ENCODE data around the gene KLF1.
"Not testable (repeated sequence)": the region's sequence is repeated elsewhere in the genome, so short reads cannot be mapped to it uniquely, and the experiment has no call there.

The KLF1 gene

DNA sequence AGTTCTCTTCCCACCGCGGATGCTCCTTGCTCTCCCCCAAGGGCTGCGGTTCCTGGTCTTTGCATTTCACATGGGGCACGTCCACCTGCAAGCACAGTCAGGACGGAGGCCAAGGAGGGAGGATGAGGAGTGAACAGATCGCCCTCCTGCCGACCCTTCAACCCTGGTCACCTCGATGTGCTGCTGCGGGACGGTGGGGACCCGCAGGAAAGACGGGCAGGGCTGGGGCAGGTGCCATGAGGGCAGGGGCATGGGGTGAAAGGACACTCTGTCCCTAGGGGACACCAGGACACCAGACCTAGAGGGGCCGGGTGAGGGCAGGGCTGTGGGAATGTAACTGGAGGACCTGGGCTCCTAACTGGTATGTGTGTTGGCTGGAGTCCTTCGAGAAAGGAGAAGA lies 31.3 kb upstream of the KLF1 start:
- ATAC-seq, result no peak
- TF ChIP-seq ZNF565 (CRISPR knock-in tag; conservative IDR thresholded peaks at IDR 0.05; ENCODE audit: low read depth), result no peak
- TF ChIP-seq, protein P1, sequence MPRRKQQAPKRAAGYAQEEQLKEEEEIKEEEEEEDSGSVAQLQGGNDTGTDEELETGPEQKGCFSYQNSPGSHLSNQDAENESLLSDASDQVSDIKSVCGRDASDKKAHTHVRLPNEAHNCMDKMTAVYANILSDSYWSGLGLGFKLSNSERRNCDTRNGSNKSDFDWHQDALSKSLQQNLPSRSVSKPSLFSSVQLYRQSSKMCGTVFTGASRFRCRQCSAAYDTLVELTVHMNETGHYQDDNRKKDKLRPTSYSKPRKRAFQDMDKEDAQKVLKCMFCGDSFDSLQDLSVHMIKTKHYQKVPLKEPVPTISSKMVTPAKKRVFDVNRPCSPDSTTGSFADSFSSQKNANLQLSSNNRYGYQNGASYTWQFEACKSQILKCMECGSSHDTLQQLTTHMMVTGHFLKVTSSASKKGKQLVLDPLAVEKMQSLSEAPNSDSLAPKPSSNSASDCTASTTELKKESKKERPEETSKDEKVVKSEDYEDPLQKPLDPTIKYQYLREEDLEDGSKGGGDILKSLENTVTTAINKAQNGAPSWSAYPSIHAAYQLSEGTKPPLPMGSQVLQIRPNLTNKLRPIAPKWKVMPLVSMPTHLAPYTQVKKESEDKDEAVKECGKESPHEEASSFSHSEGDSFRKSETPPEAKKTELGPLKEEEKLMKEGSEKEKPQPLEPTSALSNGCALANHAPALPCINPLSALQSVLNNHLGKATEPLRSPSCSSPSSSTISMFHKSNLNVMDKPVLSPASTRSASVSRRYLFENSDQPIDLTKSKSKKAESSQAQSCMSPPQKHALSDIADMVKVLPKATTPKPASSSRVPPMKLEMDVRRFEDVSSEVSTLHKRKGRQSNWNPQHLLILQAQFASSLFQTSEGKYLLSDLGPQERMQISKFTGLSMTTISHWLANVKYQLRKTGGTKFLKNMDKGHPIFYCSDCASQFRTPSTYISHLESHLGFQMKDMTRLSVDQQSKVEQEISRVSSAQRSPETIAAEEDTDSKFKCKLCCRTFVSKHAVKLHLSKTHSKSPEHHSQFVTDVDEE (CRISPR knock-in tag; IDR thresholded peaks at IDR 0.05), result no peak
- no peak for TF ChIP-seq RARB (CRISPR knock-in tag; IDR thresholded peaks at IDR 0.05)
- no peak for TF ChIP-seq ZC3H10 (CRISPR knock-in tag; IDR thresholded peaks at IDR 0.05)
- TF ChIP-seq, protein P2, sequence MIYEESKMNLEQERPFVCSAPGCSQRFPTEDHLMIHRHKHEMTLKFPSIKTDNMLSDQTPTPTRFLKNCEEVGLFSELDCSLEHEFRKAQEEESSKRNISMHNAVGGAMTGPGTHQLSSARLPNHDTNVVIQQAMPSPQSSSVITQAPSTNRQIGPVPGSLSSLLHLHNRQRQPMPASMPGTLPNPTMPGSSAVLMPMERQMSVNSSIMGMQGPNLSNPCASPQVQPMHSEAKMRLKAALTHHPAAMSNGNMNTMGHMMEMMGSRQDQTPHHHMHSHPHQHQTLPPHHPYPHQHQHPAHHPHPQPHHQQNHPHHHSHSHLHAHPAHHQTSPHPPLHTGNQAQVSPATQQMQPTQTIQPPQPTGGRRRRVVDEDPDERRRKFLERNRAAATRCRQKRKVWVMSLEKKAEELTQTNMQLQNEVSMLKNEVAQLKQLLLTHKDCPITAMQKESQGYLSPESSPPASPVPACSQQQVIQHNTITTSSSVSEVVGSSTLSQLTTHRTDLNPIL (CRISPR knock-in tag; IDR thresholded peaks at IDR 0.05; ENCODE audit: low read depth), result no peak
- no peak for TF ChIP-seq GLIS3 (CRISPR knock-in tag; IDR thresholded peaks at IDR 0.05)
- TF ChIP-seq, protein P3, sequence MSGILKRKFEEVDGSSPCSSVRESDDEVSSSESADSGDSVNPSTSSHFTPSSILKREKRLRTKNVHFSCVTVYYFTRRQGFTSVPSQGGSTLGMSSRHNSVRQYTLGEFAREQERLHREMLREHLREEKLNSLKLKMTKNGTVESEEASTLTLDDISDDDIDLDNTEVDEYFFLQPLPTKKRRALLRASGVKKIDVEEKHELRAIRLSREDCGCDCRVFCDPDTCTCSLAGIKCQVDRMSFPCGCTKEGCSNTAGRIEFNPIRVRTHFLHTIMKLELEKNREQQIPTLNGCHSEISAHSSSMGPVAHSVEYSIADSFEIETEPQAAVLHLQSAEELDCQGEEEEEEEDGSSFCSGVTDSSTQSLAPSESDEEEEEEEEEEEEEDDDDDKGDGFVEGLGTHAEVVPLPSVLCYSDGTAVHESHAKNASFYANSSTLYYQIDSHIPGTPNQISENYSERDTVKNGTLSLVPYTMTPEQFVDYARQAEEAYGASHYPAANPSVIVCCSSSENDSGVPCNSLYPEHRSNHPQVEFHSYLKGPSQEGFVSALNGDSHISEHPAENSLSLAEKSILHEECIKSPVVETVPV (CRISPR knock-in tag; IDR thresholded peaks at IDR 0.05), result no peak
- TF ChIP-seq TOX (CRISPR knock-in tag; IDR thresholded peaks at IDR 0.05; ENCODE audit: borderline replicate concordance), result no peak
- no peak for TF ChIP-seq TCF4 (CRISPR knock-in tag; IDR thresholded peaks at IDR 0.05; ENCODE audit: borderline replicate concordance)
- TF ChIP-seq BACH2 (CRISPR knock-in tag; IDR thresholded peaks at IDR 0.05; ENCODE audit: borderline replicate concordance), result no peak
- TF ChIP-seq, protein P4, sequence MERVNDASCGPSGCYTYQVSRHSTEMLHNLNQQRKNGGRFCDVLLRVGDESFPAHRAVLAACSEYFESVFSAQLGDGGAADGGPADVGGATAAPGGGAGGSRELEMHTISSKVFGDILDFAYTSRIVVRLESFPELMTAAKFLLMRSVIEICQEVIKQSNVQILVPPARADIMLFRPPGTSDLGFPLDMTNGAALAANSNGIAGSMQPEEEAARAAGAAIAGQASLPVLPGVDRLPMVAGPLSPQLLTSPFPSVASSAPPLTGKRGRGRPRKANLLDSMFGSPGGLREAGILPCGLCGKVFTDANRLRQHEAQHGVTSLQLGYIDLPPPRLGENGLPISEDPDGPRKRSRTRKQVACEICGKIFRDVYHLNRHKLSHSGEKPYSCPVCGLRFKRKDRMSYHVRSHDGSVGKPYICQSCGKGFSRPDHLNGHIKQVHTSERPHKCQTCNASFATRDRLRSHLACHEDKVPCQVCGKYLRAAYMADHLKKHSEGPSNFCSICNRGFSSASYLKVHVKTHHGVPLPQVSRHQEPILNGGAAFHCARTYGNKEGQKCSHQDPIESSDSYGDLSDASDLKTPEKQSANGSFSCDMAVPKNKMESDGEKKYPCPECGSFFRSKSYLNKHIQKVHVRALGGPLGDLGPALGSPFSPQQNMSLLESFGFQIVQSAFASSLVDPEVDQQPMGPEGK (CRISPR knock-in tag; IDR thresholded peaks at IDR 0.05; ENCODE audit: borderline replicate concordance), result no peak
- TF ChIP-seq ISL1 (CRISPR knock-in tag; IDR thresholded peaks at IDR 0.05), result no peak

DNA sequence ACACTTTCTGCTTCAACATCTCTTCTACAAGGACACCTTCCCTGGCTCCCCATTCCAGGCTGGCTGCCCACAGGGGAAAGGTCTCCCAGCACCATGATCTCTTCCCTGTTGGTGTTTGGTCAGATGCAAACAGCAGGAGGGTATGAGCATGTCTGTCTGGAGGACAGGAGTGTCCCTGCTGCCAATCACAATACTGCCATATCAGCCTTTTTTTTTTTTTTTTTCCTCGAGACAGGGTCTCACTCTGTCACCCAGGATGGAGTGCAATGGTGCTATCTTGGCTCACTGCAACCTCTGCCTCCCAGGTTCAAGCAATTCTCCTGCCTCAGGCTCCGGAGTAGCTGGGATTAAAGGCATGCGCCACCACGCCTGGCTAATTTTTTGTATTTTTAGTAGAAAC lies 28.9 kb upstream of the KLF1 start:
- ATAC-seq, result not testable (repeated sequence)

DNA sequence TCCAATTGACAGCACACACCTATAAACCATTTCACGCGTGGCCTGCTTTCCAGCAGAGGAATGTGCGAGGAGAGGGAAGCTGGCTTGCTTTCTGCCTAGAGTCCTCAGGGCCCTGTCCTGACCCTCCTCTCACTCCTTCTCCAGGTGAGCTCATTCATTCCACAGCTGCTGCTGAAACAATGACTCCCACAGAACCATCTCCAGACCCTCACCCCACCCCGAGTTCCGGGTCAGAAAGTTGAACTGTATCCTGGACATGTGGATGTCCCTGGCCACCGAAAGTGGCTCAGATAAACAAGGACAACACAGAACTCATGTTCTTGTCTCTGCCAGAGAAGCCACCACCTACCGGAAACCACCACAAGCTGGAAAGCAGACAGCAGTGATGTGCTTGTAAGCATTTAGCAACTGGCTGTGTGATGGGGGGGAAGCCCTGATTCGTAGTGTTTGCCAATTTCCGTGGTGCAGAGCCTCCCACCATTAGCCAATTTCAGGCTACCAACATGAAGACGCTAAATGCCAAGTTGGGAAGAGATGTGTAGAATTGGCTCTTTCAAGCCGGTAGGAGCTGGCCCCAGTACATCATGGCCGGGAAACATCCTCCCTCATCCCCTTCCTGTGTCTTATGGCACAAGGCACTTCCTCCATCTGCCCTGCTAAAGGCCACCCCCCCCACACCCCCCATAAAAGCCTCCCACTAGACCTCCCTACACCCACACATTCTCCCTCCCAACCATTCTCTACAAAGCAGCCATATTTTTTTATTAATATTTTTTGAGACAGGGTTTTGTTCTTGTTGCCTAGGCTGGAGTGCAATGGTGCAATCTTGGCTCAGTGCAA lies 27.1 kb upstream of the KLF1 start:
- TF ChIP-seq GLIS3 (CRISPR knock-in tag; IDR thresholded peaks at IDR 0.05), result no peak
- TF ChIP-seq, protein P4 (CRISPR knock-in tag; IDR thresholded peaks at IDR 0.05; ENCODE audit: borderline replicate concordance), result no peak
- TF ChIP-seq, protein P2 (CRISPR knock-in tag; IDR thresholded peaks at IDR 0.05; ENCODE audit: low read depth), result no peak
- TF ChIP-seq, protein P3 (CRISPR knock-in tag; IDR thresholded peaks at IDR 0.05), result no peak
- TF ChIP-seq, protein P1 (CRISPR knock-in tag; IDR thresholded peaks at IDR 0.05), result no peak
- TF ChIP-seq TCF4 (CRISPR knock-in tag; IDR thresholded peaks at IDR 0.05; ENCODE audit: borderline replicate concordance), result no peak
- no peak for TF ChIP-seq ZFP3 (CRISPR knock-in tag; IDR thresholded peaks at IDR 0.05)
- no peak for TF ChIP-seq SNAI2 (CRISPR knock-in tag; IDR thresholded peaks at IDR 0.05)
- TF ChIP-seq BACH2 (CRISPR knock-in tag; IDR thresholded peaks at IDR 0.05; ENCODE audit: borderline replicate concordance), result no peak
- TF ChIP-seq ZNF565 (CRISPR knock-in tag; conservative IDR thresholded peaks at IDR 0.05; ENCODE audit: low read depth), result no peak
- TF ChIP-seq PPARA (CRISPR knock-in tag; IDR thresholded peaks at IDR 0.05; ENCODE audit: borderline replicate concordance), result no peak
- TF ChIP-seq ZNF8 (CRISPR knock-in tag; IDR thresholded peaks at IDR 0.05), result no peak
- no peak for TF ChIP-seq OSR1 (CRISPR knock-in tag; IDR thresholded peaks at IDR 0.05)

More for the DNA sequence above, 27.1 kb upstream of the KLF1 start:
- no peak for ATAC-seq
